ENCODE measurements around the gene CCDC74A.
A peak's percentile ranks its signal among the peaks of the same experiment; 100 is the strongest.
"Not testable (repeated sequence)": the region's sequence is repeated elsewhere in the genome, so short reads cannot be mapped to it uniquely, and the experiment has no call there.

CCDC74A gene

DNA sequence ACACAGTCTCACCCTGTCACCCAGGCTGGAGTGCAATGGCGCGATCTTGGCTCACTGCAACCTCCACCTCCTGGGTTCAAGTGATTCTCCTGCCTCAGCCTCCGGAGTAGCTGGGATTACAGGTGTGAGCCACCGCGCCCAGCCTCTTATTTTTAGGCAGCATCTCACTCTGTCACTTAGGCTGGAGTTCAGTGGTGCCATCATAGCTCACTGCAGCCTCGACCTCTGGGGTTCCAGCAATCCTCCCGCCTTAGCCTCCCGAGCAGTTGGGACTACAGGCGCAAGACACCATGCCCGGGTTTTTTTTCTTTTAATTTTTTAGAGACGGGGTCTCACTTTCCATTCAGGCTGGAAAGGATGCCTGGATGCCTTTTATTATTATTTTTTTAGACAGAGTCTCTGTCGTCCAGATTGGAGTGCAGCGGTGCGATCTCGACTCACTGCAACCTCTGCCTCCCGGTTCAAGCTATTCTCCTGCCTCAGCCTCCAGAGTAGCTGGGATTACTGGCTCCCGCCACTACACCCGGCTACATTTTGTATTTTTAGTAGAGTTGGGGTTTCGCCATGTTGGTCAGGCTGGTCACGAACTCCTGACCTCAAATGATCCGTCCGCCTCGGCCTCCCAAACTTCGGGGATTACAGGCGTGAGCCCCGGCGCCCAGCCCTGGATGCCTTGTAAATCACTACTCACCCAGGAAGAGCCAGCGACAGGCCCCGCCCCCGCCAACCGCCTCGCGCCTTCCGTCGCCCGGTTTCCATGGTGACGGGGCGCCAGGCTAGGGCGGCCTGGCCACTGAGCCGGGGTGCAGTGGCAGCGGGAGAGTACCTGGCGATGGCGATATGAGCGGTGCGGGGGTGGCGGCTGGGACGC is at the start of gene CCDC74A:
TSS of gene CCDC74A (plus strand) at position 758 of the 871 bp plus-strand sequence. CDS start at position 841, 83 bp downstream.
- peak; percentile 60 for DNase-seq

DNA sequence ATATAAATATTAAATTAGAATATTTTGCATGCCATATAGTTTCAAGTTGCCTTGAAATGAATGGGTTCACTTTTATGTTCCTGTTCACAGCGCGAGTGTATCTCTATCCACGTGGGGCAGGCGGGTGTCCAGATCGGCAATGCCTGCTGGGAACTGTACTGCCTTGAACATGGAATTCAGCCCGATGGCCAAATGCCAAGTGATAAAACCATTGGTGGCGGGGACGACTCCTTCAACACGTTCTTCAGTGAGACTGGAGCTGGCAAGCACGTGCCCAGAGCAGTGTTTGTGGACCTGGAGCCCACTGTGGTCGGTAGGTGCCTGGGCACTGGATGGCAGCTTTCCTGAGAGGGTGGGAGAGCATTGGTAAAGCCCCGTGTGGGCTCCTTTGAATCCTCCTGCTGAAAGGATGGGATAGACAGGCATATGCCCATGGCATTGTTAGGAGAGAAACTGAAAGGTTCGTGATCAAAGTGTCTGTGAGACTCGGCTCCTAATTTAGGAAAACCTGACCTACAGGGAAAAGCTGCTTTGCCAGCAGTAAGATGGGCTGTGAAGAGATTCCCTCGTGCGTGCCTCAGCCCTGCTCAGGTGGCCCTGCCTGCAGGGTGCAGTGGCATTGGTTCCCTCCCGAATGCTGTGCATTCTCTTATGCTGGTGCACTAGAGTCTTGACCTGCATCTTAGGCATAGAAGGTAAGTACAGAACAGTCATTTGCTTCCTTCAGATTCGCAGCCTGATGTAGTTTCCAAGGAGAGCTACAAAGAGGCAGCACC is 49.4 kb upstream of the CCDC74A start:
- DNase-seq, result not testable (repeated sequence)

DNA sequence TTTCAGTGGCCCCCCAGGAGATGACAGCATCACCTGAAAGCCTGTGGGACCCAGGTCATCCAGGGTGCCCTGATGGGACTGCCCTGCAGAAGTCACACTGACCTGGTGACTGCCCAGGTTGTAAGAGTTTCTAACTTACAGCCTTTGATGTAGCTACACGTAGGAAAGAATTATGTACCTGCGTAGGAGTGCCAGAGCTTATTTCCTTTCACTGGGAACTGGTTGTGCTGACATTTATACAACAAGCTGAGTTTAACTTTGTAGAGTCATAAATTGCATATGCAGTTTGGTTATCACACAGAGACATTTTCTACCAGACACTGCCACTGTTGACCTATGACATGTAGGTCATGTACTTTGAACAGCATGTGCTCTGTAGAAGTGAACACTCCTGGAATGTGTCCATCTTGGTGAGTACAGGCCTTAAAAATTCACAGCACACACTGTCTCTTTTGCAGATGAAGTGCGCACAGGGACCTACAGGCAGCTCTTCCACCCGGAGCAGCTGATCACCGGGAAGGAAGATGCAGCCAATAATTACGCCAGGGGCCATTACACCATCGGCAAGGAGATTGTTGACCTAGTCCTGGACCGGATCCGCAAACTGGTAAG is 48.7 kb upstream of the CCDC74A start:
- DNase-seq, result not testable (repeated sequence)

DNA sequence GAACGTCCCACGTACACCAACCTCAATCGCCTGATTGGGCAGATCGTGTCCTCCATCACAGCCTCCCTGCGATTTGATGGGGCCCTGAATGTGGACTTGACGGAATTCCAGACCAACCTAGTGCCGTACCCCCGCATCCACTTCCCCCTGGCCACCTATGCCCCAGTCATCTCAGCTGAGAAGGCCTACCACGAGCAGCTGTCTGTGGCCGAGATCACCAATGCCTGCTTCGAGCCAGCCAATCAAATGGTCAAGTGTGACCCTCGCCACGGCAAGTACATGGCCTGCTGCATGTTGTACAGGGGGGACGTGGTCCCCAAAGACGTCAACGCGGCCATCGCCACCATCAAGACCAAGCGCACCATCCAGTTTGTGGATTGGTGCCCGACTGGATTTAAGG is 47.3 kb upstream of the CCDC74A start:
- DNase-seq, result not testable (repeated sequence)

DNA sequence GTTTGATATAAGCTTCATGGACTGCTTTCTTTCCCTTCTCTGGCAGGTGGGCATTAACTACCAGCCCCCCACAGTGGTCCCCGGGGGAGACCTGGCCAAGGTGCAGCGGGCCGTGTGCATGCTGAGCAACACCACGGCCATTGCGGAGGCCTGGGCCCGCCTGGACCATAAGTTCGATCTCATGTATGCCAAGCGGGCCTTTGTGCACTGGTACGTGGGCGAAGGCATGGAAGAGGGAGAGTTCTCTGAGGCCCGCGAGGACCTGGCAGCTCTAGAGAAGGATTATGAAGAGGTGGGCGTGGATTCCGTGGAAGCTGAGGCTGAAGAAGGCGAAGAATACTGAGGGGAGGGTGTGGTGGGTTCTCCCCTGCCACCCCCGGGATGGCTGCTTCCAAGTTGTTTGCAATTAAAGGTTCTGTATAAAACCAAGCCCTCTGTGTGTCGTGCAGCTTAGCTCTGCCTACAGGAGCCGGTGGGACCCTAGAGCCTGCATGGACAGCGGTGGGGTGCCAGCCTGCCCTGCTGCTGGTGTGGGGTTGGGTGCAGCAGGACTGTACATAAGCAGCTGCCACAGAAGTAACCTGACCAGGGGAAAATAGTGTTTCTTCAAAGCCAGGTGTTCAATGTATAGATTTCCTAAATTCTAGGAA is 45.1 kb upstream of the CCDC74A start:
- not testable (repeated sequence) for DNase-seq

DNA sequence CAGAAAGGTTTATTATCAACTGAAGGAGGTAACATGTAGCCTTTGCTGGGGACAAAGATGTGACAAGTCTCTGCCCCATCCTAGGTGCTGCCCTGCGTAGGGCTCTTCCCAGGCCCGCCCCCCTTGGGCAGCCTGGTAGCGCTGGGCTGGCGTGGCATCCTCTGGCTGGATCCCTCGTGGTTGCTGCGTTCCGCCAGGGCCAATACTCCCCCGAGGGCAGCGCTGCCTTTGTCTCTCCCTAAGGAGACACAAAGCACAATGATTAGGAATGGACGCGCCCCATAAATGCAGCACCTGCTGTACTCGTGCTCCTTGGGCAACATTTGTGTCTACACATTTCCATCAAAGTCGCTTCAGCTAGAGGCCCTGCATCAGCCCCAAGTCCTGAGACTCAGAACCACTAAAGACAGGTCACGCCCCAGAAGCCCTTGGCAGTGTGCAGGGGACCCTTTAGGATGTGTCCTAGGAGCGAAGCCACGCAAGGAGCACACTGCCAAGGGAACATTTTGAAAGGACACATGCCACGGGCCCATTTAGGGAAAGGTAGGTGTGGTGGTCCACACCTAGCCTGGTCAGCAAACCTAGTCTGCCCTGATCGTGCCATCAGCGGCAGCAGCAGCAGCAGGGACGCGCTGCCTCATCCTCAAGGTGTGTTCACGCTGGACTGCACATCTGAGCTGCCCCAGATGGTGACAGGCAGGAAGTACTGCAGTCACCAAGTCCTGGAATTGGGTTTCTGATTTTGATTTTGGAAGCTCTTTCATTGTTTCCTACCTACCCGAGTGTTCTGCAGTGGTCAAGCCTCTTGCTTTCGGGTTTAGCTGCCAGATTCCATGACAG is 43.5 kb upstream of the CCDC74A start:
- not testable (repeated sequence) for DNase-seq

DNA sequence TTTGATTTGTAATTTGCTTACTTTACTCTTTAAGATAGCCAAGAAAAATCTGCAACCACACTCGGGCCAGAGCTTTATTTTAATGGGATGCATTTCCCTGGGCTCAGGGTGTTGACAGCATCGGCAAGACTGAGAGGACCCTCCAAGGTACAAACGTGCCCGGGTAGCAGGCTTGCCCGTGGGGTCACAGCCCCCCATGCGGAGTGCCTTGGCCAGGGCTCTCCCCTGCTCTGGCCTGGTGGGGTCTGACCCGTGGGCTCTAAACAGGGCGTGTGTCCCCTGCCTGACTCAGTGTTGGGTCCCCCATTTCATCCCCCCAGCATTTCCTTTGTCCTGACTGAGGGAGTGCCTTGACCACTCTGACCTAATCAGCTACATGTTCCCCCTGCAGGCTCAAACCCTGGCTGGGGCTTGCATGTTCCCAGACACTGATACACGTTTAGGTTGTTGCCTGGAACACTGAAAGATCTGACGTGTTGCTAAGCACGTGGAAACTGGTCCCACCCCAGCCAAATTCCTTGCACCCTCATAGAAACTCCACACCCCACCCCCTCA is 42.7 kb upstream of the CCDC74A start:
- DNase-seq, result not testable (repeated sequence)

DNA sequence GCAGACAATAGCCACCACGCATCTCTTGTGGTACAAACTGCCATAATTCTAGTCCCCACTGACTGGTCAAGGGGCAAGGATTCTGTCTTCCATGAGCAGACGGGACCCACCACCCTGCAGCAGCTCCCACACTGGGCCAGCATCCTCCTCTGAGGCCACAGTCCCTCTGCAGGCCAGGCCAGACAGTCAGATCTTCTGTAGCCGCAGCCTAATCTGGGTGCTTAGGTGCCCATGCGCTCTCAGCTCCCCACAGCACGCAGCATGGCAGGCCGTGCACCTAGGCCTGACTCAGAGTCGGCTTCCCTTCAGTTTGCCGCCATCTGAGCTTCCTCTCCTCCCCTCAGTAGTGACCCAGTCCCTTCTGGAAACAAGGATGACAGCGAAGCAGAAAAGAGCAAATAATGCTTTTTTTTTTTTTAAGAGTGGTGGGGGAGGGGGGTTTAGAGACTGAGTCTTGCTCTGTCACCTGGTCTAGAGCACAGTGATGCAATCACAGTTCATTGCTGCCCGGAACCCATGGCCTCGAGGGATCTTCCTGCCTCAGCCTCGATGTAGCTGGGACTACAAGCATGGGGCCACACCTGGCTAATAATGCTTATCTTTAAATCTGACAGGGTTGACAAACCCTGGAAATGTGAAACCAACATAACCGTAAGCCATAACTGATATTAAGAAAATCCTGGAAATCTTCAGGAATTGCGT is 41.3 kb upstream of the CCDC74A start:
- not testable (repeated sequence) for DNase-seq

DNA sequence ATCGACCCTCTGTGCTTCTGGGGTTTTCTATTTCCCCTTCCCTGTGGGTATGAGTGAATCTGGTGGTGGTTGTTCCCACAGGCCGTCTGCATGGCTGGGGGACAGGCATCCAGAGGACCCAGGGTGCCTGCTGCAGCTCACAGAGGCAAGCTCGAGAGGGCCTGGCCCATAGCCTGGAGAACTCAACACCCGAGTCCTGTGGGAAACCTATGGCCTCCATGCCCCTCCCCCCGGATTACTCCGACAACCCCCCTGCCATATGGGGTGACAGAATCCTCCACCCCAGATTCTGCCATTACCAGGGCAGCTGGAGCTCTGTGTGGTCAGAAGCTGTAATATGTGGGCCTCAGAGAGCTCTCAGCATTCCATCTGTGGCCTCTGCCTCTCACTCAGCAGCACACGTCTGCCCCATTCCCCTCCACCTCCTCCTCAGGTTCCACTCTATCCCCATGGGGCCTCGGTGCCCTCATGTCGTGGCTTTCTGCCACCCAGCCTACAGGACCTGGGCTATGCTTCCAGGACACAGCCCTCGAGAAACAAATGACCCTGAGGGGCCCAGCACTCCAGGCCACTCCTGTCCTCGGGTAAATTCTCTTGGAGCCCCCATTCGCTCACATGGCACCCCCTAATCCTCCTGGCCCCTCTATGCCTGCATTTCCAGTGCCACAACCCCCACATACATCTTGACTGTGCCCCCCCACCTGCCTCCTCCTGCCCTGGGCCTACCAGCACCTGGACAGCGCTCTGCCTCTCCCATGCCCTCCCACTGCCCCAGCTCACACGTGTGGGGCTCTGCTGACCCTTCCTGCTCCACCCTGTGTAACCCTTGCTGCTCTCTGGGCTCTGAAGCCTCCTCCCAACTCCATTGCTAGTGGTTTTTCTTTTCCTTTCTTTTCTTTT is 39.1 kb upstream of the CCDC74A start:
- no peak for DNase-seq

DNA sequence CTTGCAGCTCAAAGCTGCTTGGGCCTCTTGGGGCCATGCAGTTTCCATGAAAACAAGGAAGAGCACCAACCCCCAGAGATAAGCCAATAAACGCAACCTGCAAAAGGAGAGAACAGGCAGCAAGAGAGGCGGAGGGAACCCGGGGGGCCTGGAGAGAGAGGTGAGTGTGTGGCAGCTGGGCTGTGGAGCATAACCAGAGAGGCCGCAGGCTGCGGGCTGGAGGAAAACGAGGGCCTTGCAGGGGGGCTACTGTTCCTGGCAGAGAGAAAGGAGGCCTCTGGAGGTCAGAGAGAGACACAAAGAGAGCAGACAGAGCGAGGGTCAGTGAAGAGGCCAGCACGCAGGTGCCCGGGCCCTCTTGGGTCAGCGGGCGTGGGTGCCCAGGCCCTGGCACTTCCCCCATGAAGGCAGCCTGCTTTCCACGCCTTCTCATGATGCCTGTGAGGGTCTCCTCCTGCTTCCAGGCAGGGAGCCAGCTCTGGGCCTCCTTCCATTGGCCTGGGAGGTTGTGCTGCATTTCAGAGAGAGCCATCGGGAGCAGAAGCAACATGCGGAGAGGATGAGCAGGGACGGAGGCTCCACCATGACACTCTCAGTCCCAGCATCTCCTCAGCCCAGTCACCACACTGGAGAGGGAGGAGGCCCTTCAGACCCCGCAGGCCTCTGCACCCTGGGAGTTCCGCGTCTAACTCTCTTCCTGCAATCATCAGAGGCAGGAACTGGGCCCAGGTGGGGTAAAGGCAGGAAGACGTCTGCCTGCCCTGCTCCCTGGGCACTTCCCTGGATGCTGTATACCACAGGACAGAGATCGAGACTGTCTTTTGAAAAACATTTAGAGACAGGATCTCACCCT is 36.8 kb upstream of the CCDC74A start:
- DNase-seq, result peak; percentile 38

DNA sequence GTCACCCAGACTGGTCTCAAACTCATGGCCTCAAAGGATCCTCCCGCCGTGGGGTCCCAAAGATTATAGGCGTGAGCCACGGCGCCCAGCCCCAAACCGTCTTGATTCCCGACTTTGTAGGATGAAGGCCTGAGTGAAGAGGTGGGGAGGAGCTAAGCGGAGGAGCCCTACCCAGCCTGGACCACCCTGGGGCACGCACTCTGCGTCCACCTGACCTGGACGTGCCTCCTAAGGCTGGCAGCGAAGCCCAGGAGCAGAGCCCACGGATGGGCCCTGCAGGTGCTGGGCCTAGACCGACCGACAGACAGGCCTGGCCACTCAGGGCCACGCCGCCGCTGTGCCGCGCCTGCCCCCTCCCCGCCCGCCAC is 36.2 kb upstream of the CCDC74A start:
- not testable (repeated sequence) for DNase-seq

DNA sequence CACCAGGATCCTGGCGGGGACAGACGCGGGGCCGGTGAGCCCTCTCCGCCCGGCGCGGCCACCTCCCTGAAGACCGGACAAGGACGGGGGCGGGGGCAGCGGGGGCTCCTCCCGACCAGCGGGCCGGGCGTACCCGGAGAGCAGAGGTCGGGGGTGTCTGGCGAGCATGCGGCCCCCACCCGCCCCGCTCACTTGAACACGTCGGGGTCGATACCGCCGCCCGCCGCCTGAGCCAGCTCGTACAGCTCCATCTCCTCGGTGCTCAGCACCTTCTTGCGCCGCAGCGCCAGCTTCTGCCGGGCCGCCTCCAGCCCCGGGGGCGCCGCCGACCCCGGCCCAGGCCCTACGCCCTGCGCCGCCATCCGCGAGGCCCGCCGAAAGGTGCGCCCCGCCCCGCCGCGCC is 35.7 kb upstream of the CCDC74A start, which contains the start of gene MZT2A:
TSS of gene MZT2A (minus strand) at position 383 of the 403 bp plus-strand sequence. CDS start at position 362, 21 bp downstream.
- DNase-seq, result not testable (repeated sequence)

DNA sequence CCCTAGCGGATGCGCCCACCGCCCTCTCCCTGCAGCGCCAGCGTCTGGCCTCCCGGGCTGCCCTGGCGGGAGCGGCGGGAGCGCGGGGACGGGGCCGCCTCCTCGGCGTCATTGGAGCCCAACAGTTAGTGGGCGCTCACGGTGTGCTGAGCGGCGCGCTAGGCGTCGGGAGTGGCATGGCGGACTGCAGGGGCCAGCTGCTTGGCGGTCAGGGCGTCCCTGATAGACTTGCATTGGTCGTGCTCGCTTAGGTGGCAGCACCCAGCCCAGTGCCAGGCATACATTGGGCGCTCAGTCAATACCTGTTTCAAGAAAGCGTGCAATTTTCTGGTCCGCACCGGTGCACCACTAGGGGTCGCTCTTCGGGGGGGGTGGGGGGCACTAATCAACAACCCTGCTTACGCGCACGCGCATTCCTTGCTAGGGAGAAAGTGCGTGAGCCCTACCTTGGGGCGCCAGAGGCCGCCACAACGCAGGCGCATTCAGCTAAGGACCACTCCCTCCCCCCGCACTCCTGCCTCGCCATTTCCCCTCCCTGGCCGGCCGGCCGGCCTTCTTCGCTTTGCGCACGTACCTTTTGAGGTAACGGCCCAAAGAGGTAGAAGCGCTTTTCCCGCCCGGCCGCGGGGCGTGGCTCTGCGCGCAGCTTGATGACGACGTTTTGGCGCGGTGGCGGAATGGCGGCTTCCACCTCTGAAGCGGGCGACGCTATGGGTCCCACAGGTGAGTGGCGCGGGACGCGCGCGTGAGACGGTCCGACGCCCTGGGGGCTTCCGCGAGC is 35.1 kb upstream of the CCDC74A start:
- DNase-seq, result peak; percentile 99

DNA sequence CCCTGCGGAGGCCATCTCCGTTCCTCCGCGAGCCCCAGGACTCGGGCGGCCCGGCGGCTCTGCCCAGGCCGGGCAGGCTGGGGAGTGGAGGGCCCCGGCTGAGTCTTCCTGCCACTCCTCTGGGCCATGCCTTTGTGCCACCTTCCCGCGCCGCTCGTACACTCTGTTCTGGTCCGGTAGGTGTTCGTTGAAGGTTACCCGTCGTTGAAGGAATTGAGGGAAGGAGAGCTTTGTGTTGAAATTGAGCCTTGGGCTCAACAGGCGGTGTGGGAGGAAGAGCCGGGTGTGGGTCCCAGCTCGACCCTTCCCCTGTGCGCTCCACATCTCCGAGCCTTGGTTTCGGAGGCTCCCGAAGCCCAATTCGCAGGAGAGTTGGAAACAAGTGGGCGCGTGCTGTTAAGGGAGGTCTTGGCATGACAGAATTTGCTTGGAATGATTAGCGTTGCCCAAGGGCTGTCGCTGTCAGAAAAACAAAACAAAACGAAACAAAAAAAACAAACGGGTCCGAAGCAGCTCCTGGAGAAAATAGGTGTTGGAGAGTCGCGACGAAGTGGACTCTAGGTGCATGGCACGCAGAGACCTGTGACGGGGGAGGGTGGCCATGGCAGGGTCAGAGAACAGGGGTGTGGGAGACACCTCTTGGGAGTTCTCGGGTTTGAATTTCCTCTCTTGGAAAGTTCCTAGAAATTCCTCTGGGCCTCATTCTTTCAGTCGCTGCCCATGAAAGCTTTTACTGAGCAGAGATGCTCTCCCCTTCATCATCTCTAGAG is 34.3 kb upstream of the CCDC74A start:
- peak; percentile 60 for DNase-seq

DNA sequence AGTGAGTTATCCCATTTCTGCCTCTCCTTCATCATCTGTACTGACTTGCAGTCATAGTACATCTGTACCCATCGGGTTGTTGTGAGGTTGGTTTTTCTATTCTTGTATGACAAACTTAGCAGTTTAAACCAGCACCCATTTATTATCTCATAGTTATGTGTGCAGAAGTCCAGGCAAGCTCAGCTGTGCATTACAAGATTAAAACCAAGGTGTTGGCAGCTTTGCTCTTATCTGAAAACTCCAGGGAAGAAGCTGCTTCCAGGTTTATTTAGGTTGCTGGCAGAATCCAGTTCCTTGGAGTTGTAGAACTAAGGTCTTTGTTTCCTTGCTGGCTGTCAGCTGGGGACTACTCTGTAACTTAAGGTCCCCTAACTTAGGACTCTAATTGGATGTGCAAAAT is 32.2 kb upstream of the CCDC74A start:
- DNase-seq, result not testable (repeated sequence)

DNA sequence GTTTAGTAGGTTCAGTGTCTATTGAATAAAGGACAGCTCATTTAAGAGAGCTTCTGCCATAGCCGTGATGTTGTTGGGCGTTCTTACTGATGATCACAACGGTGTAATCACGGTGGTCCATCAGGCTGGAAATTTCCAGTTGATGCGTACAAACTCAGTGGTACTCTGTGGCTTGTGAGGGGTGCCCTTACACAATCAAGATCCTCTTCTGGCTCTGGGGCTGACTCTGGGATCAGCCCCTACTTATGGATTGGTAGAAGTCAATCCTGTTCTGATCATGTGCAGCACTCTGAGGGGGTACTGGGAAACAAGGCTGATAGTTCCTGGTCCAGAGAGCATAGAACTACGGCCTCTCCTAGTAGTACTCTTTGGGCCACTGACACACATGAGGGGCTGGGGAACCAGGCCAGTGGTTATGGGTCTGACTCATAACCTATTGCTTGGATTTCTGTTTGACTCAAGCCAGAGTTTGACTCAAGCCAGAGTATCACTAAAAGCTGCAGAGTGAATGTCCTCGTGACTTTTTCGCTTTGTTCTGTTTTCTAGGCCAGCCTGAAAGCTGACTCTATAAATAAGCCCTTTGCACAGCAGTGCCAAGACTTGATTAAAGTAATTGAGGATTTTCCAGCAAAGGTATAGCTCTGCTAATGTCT is 29.2 kb upstream of the CCDC74A start:
- not testable (repeated sequence) for DNase-seq

Data from NCI-H2227 treated with DMSO at 0.1 percent for 48 hours (cell line).